Loucy (cell line): ENCODE data around the gene TYW1B.
"Not testable (repeated sequence)": the region's sequence is repeated elsewhere in the genome, so short reads cannot be mapped to it uniquely, and the experiment has no call there.

Experiments
- H2AFZ ChIP-seq: fragments of 200-600 bp; sonication (generic); 2 replicates; pipeline ENCODE4 v1.6.0; 2016; ENCODE audit warnings: antibody characterized with exemption, mild to moderate bottlenecking, low read length, moderate library complexity
- H3F3A ChIP-seq: fragments of 200-600 bp; 2 replicates; pipeline ENCODE4 v1.6.0; 2016; ENCODE audit warnings: antibody characterized with exemption, low read depth, mild to moderate bottlenecking
- H3K27me3 ChIP-seq: fragments of 200-600 bp; sonication (generic); 2 replicates; pipeline ENCODE4 v1.6.1; 2014; ENCODE audit warnings: low read length, mild to moderate bottlenecking; ENCODE audit not compliant: insufficient read depth, poor library complexity, severe bottlenecking
- H3K36me3 ChIP-seq: fragments of 200-600 bp; sonication (generic); 2 replicates; pipeline ENCODE4 v1.6.1; 2016; ENCODE audit warnings: low read length; ENCODE audit not compliant: insufficient read depth
- H3K4me1 ChIP-seq: fragments of 200-600 bp; sonication (generic); 2 replicates; pipeline ENCODE4 v1.5.1; 2014; ENCODE audit warnings: low read length, mild to moderate bottlenecking; ENCODE audit not compliant: insufficient read depth, poor library complexity, severe bottlenecking
- H3K4me2 ChIP-seq: fragments of 200-600 bp; sonication (generic); 2 replicates; pipeline ENCODE4 v1.6.0; 2014; ENCODE audit warnings: antibody characterized with exemption, low read length, low read depth, mild to moderate bottlenecking; ENCODE audit not compliant: poor library complexity, severe bottlenecking
- H3K4me3 ChIP-seq: fragments of 200-600 bp; sonication (generic); 2 replicates; pipeline ENCODE4 v1.5.1; 2014; ENCODE audit warnings: low read length, mild to moderate bottlenecking, mixed read lengths; ENCODE audit not compliant: poor library complexity, severe bottlenecking
- H3K79me2 ChIP-seq: fragments of 200-600 bp; sonication (generic); 2 replicates; pipeline ENCODE4 v1.6.1; 2014; ENCODE audit warnings: low read length; ENCODE audit not compliant: insufficient read depth
- H3K9ac ChIP-seq: fragments of 200-600 bp; sonication (generic); 2 replicates; pipeline ENCODE4 v1.6.0; 2014; ENCODE audit warnings: mild to moderate bottlenecking, low read depth, low read length, moderate library complexity; ENCODE audit not compliant: poor library complexity, severe bottlenecking
- H3K9me2 ChIP-seq: fragments of 200-600 bp; sonication (generic); replicated peaks from 2 replicates; pipeline ENCODE4 v1.6.1; 2016; ENCODE audit warnings: low read depth, low read length, mixed read lengths
- H3K9me3 ChIP-seq: fragments of 200-600 bp; sonication (generic); 2 replicates; pipeline ENCODE4 v1.6.1; 2014; ENCODE audit warnings: mild to moderate bottlenecking, antibody characterized with exemption, low read length, low read depth; ENCODE audit not compliant: insufficient read depth
- H4K20me1 ChIP-seq: fragments of 200-600 bp; sonication (generic); 2 replicates; pipeline ENCODE4 v1.6.0; 2014; ENCODE audit warnings: antibody characterized with exemption, low read length, mild to moderate bottlenecking; ENCODE audit not compliant: insufficient read depth, poor library complexity, severe bottlenecking

Gene TYW1B

GRCh38 chr7:72844146-72844545, 16.1 kb upstream of the TYW1B start:
- not testable (repeated sequence) for H3K9ac ChIP-seq, H2AFZ ChIP-seq, H3K4me1 ChIP-seq, H3K4me3 ChIP-seq, H3K79me2 ChIP-seq, H3K9me2 ChIP-seq, H4K20me1 ChIP-seq, H3K4me2 ChIP-seq, H3K27me3 ChIP-seq, H3F3A ChIP-seq, H3K36me3 ChIP-seq
- H3K9me3 ChIP-seq: peaks cover 12% of the 10 kb centered on the region; the same call in 1 of the 2 replicates

- H3K4me1 ChIP-seq, H3K79me2 ChIP-seq, H3F3A ChIP-seq, H4K20me1 ChIP-seq, H3K36me3 ChIP-seq, H3K27me3 ChIP-seq, H2AFZ ChIP-seq, H3K9me2 ChIP-seq, H3K9ac ChIP-seq, H3K4me2 ChIP-seq, H3K4me3 ChIP-seq: not testable (repeated sequence)
- peaks cover 12% of the 10 kb centered on the region; the same call in 1 of the 2 replicates for H3K9me3 ChIP-seq
These were observed 15.2 kb upstream of the TYW1B start for GRCh38 chr7:72843166-72843565.

- not testable (repeated sequence) for H3K4me2 ChIP-seq, H3K4me3 ChIP-seq, H4K20me1 ChIP-seq, H3K9ac ChIP-seq, H3K9me2 ChIP-seq, H3K4me1 ChIP-seq, H3K79me2 ChIP-seq, H3K27me3 ChIP-seq, H3F3A ChIP-seq, H2AFZ ChIP-seq, H3K36me3 ChIP-seq
- H3K9me3 ChIP-seq: peaks cover 12% of the 10 kb centered on the region; the same call in 1 of the 2 replicates
These were observed 13.0 kb upstream of the TYW1B start for GRCh38 chr7:72840966-72841511.

- H3K9me2 ChIP-seq, H3K4me2 ChIP-seq, H3K9ac ChIP-seq, H2AFZ ChIP-seq, H3K4me3 ChIP-seq, H4K20me1 ChIP-seq, H3F3A ChIP-seq, H3K4me1 ChIP-seq, H3K79me2 ChIP-seq, H3K27me3 ChIP-seq: not testable (repeated sequence)
- peaks cover 12% of the 10 kb centered on the region; the same call in 1 of the 2 replicates for H3K9me3 ChIP-seq
- H3K36me3 ChIP-seq: peaks cover 12% of the 10 kb centered on the region; the same call in 1 of the 2 replicates
These were observed 10.3 kb upstream of the TYW1B start for GRCh38 chr7:72838315-72838714.

GRCh38 chr7:72837291-72837690, 9.3 kb upstream of the TYW1B start:
- H3K4me1 ChIP-seq, H2AFZ ChIP-seq, H3K9me2 ChIP-seq, H3K9ac ChIP-seq, H3K4me3 ChIP-seq, H3K79me2 ChIP-seq, H3K27me3 ChIP-seq, H3F3A ChIP-seq, H3K4me2 ChIP-seq, H4K20me1 ChIP-seq: not testable (repeated sequence)
- peaks cover 21% of the 10 kb centered on the region; the same call in 1 of the 2 replicates for H3K36me3 ChIP-seq
- H3K9me3 ChIP-seq: peaks cover 12% of the 10 kb centered on the region; the same call in 1 of the 2 replicates

- H2AFZ ChIP-seq, H3K9me3 ChIP-seq, H3K9me2 ChIP-seq, H3K4me1 ChIP-seq, H3K27me3 ChIP-seq, H4K20me1 ChIP-seq, H3F3A ChIP-seq: not testable (repeated sequence)
- H3K4me2 ChIP-seq: peak overlapping the region; percentile 76
- peak overlapping the region; percentile 77 for H3K9ac ChIP-seq
- peaks cover 13% of the 10 kb centered on the region; the same call in 1 of the 2 replicates for H3K36me3 ChIP-seq
- H3K4me3 ChIP-seq: peak overlapping the region; percentile 91
- H3K79me2 ChIP-seq: peaks cover 39% of the 10 kb centered on the region
These were observed 2.6 kb upstream of the TYW1B start for GRCh38 chr7:72830567-72830966.
